HG03139 (cell line): ENCODE measurements around the gene TMEM47.

Source experiments
- ATAC-seq: cut with Tn5 transposase; IDR thresholded peaks from one replicate; pipeline ENCODE4 v1.9.1; 2021; ENCODE audit not compliant: unreplicated experiment

The TMEM47 gene

DNA sequence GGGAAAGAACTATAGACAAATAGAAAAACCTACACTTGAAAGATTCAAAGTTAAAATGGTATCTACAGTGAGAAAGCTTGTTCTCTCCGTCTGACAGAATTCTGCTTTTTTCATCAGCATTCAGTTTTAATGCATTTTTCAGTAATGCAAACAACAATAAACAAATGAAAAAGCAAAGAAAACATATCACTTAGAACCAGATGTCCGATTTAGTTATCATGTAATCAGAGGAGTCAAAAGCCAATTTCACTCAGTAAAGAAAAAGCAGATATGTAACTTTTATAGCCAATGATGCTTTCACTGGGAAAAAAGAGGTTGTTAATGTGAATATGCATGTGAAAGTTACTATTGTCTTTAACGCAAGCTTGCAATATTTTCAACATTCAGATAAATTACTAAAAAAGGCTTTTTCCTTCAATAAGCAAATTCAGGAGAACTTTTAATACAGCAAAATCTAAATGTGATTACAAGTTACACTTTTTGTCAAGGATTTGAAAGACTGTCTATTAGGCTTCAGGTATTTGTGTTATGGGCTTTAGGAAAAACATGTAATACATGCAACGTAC lies 70.7 kb downstream of the TMEM47 start:
- ATAC-seq, result no peak

DNA sequence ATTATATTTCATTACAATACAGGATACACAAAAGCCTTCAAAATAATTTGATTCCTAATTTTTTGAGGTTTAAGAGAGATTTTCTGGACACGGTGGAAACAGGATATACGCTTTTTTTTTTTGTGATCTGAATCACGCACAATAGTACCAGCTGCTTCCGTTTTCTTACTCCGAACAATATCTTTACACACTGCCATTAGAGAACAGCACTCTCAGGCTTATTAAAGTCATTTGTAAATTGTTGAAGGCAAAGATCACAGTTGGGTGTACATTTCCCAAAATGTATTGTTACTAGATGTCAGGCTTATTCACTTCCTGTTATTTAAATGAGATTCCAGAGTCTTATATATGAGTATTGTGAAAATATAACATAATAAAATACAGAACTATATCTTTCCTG lies 71.5 kb downstream of the TMEM47 start:
- ATAC-seq, result no peak

DNA sequence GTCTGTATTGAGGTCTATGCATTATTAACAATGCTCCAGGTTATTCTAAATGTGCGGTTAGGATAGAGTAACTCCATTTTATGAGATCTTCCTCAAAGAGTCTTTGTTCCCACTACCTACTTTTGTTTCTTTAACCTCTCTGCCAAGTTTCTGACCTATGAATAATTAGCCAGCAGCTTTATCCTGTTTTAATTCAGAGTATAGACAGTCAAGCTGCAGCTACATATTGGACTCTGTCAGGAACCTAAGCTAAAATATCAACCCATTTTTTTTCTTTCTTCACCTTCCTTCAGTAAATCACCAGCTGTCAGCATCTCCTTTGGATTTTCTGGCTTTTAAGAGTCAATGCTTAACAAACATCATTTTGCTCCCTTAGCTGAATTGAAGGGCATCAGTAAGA lies 72.3 kb downstream of the TMEM47 start:
- ATAC-seq, result no peak

DNA sequence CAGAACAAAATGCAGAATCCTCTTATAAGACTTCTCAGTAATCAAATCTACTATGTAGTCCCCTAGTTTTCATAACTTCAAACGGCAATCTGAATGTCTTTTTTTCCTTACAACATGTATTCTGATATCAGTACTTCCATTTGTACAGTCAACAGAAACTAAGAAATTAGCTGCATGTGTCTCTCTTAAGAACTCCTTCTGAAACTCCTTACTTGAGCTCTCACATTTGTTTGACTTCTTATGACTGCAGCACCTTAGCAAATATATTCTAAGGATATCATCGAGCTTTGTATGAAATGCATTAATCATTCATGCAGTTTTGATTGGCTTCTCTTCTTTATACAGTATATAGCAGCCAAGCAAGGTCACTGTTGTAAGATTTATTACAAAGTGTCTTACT lies 77.0 kb downstream of the TMEM47 start:
- ATAC-seq, result no peak

DNA sequence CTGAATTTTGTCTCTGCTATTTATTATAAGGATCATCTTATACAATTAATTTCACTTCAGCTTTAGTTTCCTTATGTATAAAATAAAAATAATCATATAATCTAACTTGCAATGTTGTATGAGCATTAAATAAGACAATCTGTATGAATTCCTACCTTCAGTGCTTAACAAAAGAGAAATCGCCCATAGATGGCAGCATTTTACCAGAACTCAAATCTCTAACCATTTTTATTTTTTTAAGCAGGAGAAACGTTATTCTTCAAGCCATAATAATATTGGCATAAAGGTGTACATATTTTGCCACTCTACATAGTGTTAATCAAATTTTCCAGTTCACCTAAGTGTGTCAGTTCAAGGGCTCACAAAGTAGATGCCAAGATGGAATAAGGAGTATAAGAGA lies 78.8 kb downstream of the TMEM47 start:
- no peak for ATAC-seq
